Fibroblast of peridontal ligament (primary cell): ENCODE data around the gene ADORA2A.

ENCODE experiments used
- DNase-seq: peaks from one replicate; pipeline ENCODE4 v3.0.0-alpha.2; 2010; ENCODE audit errors: extremely low read depth

The ADORA2A gene

DNA sequence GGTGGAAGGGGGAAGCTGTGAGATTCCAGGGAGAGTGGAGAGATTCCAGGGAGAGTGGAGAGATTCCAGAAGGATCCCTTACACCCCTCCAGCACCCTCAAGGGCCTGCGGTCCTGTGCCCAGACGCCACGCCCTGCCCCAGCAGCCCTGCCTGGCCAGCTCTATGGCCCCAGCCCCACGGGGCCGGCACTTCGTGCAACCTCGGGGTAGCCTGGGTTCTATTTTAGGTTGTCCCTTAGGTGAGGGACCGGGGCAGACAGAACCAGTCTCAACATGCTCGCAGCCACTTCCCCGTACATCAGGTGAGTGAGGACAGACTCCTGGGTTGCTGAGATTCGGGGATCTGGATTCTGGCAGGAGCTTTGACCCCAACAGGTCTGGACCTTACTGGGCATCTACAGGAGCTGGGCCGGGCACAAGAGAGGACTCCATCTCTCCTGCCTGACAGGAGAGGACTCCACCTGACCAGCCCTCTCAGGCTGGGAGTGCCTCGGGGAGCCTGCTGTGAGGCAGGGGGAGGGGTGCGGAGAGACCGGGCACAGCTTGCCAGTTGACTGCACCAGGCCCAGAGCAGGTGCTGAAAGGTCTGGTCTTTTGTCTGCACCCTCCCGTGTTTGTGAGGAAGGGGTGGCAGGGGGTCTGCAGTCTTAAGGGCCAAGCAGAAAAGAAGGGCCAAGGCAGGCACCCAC, 8.5 kb upstream of the ADORA2A start:
- no peak for DNase-seq

DNA sequence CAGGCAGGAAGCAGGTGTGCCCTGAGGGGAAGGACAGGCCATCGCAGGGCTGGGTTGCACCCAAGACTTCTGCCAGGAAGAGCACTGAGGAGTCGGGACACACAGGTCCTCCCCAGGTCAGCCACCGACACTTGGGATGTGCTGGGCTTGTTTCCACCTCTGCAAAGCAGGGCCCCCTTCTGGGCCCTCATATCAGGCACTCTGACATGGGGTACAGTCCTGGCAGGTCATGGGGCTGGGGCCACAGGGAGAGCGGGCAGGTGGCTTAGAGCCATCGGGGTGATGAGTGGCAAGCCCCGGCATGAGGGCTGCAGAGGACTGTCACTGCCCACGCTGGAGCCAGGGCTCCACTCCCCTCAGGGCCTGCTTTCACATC, 7.9 kb upstream of the ADORA2A start:
- no peak for DNase-seq

DNA sequence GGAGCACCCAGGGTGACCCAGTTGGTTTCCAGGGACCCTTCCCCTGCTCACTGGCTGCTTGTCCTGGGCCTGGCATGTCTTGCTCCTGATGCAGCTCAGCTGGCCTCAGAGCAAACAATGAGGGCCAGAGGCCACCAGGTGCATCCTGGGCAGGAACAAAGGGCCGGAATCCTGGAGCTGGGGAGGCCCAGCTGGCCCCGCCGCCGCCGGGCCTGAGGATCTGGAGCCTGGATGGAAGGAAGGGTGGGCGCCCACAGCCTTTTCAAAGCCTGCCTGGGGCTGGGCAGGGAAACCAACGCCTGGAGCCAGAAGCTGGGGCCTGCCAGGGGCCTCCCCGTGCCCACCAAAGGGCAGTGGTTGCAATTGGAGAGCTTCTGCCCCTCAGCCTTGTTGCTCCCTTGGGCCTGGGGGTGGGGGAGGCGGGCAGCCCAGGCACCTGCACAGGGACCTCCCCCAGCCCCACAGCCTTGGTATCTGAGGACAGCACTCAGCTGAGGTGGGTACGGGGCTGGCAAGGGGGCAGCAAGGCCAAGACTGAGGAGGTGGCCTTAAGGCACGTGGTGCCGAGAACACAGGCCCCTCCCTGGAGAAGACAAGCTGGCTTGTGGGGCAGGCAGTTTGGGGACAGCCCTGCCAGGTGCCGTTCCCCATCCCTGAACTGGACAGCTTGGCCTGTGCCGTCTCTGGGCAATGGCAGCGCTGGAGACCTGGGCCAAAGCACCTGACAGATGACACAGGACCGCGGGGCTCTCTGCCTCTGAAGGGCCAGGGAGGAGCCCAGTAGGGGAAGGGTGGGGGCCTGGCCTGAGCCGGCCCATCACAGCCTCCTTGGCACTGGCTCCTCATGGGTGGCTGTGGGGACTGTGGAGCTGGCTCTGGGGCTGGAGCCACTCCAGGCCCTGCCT, 7.1 kb upstream of the ADORA2A start:
- no peak for DNase-seq

DNA sequence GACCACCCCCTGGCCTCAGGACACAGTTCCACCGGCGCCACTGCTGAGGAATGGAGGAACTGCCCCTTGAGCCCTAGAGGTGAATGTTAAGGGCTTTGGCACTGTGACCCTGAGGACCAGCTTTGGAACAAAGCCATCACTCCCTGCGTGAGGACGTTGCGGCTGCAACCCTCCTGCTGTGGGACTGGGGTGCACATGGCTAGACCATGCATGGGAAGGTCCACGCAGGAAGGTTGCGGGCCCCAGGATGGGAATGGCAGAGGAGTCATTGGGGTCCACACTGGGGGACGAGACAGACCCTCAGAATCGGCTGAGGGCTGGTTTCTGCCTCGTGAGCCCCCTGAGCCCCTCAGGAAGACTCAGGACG, 6.4 kb upstream of the ADORA2A start:
- no peak for DNase-seq

DNA sequence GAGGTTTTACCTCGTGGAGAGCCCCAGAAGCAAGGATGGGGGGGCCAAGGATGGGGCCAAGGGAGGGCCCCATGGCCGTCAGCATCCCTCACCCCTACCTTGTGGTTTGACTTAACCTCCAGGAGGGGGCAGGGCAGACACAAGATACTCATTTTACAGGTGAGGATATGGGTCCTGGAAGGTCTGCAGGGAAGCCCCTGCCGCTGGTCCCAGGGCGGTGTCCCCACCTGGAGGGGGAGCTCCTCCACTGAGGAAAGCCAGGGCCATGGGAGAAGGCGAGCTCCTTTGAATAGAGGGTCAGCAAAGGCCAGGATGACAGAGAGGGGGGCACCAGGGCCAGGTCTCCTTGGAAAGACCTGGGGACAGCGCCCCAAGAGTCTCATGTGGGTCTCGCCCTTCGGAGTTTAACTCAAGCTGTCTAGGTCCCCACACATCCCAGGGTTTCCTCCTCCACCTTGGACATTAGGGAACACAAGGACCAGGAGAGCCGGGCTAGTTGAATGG, 5.9 kb upstream of the ADORA2A start:
- DNase-seq = no peak

DNA sequence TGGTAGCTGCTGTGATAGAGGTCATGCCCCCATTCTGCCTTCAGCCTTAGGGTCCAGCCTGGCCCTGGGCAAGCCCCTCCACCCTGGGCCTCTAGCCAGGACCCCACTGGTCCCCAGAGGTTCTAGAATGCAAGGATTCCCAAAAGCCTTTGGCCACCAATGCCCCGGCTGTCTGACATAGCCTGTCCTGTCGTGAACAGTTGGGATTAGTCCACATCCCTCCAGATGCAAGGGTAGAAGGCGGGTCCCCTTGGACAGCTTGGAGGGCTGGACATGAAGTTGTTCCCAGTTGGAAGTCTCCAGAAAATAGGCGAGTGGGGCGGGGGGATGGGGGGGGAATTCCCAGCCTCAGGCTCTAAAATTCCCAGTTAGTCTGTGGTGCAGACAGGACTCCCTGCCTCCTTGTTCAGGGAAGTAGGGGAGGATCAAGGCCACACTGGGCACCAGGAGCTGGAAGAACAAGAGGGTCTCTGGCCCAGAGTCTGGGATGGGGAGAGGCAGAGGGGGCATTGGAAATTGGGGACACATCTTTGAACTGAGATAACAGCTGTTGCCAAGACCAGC, 5.2 kb upstream of the ADORA2A start:
- DNase-seq = no peak

DNA sequence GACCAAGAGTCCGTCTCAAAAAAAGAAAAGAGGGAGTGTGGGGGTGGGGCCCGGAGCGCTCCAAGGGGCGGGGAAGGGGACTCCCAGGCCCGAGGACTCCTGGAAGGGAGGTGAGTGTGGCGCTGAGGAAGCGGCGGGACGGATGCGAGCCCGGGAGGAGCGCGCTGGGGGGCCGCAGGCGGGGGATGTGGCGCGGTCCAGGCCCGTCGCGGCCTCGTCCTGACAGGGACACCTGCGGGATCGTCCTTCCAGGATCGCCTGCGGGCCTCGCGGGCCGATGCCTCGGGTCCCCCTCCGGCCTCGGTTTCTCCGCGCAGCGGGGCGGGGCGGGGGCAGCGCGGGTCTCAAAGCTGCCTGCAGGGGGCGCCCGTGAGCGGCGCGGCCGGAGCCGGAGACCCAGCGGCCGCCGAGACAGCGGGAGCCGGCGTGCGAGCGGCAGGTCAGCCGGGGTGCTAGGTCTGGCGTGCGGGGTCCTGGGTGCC, 3.8 kb upstream of the ADORA2A start:
- DNase-seq = no peak

DNA sequence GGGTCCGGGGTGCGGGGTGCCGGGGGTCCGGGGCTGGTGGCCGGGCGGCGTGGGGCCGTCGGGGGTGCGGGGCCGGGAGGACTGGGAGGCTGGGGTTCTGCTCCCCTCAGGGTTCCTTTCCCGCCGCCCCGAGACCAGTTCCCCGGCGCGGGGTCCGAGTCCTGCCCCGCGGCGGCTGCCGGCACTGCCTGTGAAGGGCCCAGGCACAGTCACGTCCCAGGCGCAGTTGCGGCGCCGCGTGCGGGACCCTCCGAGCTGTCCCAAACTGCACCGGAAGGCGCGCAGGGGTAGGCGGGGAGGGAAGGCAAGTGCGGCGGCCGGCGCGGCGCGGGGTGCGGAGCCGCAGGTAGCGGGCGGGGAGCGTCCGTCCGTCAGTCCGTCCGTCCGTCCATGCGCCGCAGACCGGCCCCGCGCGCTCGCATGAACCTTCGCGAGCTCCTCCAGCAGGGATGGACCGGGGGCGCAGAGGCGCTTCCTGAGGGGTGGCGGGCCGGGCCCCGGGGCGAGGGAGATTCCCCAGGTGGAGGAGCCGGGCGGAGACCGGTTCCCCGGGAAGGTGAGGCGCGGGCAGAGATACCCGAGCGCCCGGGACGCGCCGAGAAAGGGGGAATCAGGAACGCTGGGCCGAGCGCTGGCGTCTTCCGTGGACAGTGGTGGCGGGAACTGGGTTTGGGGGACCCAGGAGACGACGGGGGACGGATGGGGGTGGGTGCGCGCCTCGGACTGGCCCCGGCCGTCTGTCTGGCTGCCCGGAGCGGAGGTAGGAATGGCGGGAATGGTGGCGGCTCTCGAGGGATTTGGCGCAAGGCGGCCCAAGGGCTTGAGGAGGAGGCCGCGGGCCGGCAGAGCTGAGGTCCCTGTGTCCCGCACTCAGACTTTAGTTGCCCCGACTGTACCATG, 3.1 kb upstream of the ADORA2A start:
- no peak for DNase-seq

DNA sequence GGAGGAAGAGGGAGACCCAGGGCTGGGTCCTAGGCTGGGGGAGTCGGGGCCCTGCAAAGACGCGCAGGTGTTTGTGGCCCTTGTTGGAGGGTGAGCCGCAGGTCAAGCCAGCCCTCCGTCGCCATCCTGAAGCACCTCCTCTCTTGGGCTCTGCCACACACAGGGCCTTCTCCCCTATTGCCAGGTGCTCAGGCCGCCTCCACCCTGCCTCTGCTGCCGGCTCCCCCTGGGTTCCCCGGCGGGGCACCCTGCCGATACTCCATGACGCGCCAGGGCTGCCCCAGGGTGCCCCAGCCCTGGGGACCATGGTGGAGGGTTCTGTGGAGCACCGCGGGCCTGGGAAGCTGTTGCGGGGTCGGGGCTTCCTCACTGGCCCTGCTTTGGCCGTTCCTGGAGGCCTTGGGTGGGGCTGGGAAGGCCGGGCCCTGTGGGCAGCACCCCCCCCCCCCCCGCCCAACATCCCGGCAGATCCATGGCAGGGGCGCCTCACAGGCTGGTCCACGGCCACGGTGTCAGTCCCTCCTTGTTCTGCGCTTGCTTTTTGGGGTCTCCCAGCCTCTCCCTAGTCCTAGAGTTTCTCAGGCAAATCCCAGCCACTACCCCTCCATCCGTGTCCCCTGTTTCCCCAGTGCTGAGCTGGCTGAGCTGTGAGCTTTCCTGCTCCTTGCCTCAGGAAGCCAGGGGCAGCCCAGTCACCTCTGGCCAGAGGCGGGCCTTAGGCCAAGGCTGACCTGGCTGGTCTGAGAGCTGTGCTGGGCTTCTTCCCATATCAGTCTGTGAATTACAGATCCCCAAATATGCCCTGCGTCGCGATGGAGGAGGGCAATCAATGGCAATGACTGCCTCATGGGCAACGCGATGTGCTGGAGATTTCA, 2.3 kb upstream of the ADORA2A start:
- no peak for DNase-seq

DNA sequence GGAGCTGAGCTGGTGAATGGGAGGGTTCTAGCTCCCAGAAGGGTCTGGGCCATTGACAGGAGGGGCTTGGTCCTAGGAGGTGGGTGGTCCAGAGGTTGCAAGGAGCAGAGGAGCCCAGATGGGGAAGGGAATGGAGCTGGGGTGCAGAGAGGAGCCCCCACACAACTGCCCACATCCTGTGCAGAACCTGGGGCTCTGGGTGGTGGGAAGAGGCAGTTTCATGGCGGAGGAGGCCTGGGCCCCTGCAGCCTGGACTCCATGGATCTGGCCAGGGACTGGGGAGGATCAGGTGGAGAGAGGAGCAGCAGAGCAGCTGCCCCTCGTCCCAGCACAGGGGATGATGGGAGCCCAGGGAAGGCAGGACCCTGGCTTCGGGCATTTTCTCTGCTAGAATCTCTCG, 963 bp upstream of the ADORA2A start:
- no peak for DNase-seq

DNA sequence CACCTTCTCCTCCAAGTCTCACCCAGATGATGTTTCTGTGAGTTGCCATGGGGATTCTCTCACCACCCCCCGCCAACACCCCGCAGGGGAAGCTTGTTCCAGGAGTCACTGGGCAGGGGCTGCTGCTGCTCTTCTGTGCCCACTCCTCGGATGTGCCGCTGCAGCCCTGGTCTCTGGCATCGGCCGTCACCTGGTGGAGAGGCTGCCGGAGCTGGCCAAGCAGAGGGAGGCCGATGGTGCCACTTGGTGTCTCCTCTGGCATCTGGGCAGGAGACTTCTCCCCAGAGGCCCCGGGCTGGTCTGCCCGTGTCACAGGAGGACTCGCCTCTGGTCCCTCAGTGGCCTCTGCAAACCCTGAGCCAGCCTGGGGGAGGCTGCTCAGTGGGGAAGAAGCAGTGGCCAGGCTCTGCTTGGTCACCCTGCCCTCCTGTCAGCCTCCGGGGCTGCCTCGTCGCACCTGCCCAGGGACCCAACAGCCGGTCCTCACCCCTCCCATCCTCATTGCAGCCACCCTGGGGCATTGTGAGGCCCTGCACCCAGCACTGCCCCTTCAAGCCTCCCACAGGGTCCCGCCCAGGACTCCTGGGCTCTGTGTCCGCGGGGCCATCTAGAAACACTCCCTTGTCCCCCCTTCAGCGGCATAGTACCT, 424 bp upstream of the ADORA2A start:
- no peak for DNase-seq

DNA sequence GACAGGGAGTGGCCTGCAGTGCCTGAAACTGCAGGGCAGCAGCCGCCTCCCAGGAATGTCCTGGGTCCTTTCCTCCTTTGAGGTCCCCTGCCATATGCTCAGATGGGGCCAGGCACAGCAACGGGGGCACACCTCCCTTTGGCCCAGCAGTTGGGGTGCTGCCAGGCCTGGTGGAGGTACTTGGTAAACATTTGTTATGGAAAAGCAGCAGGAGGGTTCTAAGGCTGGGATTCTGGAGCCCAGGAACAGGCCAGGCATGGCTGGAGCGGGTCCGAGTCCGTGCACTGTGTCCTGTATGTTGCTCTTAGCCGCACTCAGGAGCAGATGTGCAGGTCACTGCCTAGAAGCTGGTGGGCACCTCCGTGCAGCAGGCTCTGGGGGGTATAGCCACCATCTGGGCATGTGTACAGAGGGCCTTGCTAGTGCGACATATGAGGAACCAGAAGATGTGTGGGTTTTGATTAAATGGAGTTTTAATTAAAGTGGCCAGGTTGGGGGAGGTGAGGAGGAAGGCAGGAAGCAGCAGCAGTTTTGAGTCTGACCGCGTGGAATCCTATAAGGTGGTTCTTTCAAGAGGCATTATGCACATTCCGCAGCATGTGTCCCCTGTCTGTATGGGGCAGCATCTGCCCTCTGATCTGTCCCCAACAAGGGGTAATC, 1.5 kb downstream of the ADORA2A start:
- DNase-seq = no peak

DNA sequence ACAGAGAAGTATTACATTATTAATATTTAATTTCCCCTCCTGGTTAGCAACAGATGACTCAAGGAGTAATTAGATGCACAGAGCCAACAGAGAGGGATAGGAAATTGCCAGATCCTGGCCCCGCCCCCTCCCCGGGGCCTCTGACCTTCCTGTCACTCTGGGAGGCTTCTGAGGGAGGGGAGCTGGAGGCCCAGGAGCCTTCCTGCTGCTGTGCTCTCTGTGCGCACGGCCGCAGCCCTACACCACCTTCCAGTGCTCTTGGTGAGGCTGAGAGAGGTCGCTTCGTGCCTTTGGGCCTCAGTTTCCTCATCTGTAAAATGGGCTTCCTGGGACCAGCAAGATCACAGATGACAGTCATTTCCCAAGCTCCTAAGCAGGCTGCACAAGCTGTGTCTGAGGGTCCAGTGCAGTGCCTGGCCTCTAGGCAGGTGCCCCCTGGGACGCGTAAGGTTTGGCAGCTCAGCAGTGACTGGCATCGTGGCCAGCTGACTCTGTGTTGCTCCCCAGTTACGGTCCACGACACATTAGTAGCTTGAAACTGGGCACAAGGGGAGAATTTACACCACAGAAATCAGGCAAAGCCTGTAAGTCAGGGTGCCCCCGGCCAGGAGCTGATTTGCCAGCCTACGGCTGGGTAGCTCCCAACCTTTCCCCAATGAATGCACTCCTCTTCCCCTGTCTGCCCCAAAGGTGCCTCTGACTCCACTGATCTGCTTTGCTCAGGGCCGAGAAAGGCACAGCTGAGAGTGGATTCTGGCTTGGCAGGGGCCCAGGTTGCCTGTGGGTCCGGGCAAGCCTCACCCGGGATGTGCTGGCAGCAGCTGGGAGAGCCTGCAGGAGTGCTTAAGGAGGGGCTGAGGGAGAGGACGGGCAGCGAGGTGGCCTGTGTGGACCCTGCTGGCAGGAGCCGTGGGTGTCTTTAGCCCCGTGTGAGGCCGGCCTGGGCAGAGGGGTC, 2.3 kb downstream of the ADORA2A start:
- peak; percentile 50 for DNase-seq

DNA sequence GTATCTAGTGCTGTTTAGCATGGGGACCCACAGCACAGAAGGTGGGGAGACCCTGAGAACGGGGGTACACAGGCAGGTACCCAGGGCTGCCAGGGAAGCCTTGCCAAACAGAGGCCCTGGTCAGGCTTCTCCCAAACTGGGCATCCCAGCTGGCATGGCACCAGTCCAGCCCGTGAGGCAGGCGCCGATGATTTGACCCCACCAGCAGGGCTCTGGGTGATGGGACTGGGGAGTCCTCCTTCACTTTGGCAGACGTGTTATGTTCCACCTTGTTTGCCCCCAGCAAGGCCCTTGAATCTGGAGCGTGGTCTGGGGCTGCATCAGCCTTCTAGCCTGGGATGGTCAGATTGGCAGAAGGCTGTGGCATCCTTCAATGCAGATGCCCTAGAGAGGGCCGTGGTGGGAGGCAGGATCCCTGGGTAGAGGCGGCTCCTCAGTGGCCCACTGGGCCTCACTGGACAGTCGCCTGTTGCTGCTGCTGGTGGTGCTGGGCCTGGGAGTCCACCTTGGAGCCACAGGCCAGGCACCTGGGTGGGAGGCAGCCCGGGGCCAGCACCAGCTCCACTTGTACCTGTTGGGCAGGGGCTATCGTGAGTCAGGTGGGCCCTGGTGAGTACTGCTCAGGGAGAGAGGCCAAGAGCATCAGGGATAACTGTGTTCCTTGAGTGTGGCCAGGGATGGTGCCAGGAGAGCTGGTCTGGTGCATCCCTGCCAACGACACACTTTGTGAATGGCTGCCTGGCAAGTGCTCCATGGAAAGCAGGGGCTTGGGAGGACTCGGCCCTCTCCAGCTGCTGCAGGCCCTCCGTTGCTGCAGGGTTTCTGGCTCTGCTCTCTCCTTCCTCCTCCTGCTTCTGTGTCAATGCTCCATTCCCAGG, 3.3 kb downstream of the ADORA2A start:
- DNase-seq = no peak

DNA sequence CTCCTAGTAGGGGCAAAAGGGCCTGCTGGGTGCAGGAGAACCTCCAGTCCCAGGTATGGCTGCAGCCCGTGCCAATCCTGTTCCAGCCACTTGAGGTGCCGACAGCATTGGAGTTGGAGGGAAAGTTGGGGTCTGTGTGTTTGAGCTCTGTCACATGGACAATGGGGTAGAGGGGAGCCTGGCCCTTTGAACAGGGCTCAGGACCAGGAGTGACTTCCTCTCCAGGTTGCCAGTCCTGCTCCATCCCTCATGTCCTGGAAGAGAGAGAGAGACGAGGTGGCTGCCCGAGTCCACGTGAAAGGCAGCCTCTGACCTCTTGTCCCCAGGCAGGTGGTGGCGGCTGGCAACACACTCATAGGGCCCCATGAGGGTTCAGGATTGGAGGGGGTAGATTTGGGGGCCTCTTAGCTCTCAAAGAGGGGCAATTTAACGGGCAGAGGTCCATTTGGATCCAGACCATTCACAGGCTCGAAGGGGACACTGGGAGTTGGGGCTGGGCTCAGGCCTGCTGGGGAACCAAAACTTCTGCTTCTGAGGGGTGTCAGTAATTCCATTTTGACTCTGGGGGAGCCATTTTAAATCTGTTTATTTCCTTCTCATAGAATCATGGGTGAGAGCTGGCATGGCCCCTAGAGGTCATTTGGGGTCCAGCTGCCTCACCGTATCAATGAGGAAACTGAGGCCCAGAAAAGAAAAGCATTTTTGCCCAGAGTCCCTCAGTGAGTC, 4.1 kb downstream of the ADORA2A start:
- no peak for DNase-seq

DNA sequence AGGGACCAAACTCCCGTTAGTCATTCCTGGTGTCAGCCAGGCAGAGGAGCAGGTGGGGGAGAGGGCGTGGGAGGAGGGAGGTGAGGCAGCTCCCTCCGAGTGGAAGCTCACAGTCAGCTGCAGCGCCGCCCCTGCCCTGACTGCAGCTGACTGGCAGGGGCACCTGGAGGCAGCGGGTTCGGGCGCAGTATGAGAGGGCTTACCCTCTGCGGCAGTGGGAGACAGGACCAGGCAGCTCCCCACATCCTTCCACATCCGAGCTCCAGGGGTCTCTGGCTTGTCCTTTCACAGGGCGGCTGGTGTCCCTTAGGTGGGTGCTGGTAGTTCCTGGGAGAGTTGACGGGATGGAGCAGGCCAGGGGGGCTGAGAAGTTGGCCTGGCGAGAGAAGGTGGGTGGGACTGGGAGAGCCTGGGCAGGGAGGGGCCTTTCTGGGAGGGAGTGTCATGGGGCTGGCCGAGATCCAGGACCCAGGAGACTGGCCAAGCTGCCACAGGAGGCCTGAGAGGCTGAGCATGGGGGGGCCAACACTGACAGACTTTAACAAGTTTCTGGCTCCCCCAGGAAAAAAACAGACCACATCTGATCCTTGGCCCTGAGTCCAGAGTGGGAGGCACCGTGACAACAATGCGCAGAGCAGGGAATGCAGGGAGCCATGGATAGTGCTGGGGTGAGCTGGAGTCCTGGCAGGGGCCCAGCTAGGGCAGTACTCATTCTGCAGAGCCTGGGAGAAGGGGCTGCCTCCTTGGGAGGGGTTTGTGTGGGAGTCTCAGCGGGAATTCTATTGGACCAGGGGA, 4.9 kb downstream of the ADORA2A start:
- DNase-seq = peak; percentile 43
